IPS DF 6.9 (cell line): ENCODE measurements around the gene PSME3IP1.
A peak's percentile ranks its signal among the peaks of the same experiment; 100 is the strongest.
"Not testable (repeated sequence)": the region's sequence is repeated elsewhere in the genome, so short reads cannot be mapped to it uniquely, and the experiment has no call there.

Experiments
- DNase-seq: peaks from one replicate; pipeline ENCODE4 v3.0.0-alpha.2; 2013; ENCODE audit warnings: low read depth, low spot score
- H3K27ac ChIP-seq: one replicate; pipeline ENCODE4 v1.5.1; 2013; ENCODE audit warnings: low read length, control low read depth
- H3K27me3 ChIP-seq: 2 replicates; pipeline ENCODE4 v1.6.1; 2013; ENCODE audit warnings: mild to moderate bottlenecking, low read length; ENCODE audit not compliant: control insufficient read depth, insufficient read depth
- H3K36me3 ChIP-seq: 2 replicates; pipeline ENCODE4 v1.6.1; 2013; ENCODE audit warnings: low read length; ENCODE audit not compliant: control insufficient read depth, insufficient read depth
- H3K4me1 ChIP-seq: 2 replicates; pipeline ENCODE4 v1.6.1; 2013; ENCODE audit warnings: low read length; ENCODE audit not compliant: control insufficient read depth, insufficient read depth
- H3K4me3 ChIP-seq: 2 replicates; pipeline ENCODE4 v1.5.1; 2013; ENCODE audit warnings: mild to moderate bottlenecking, low read length
- H3K9me3 ChIP-seq: 2 replicates; pipeline ENCODE4 v1.6.1; 2013; ENCODE audit warnings: low read length, inconsistent platforms; ENCODE audit not compliant: control insufficient read depth, insufficient read depth
- WGBS: extraction: QIAGEN DNeasy Blood & Tissue Kit; methylation state at CpG from one replicate; pipeline ENCODE4 v1.1.7; 2013; ENCODE audit warnings: mixed read lengths, missing lambda C conversion rate; ENCODE audit not compliant: insufficient read length, insufficient coverage; 5-methylcytosine and 5-hydroxymethylcytosine counted together

Gene PSME3IP1

DNA sequence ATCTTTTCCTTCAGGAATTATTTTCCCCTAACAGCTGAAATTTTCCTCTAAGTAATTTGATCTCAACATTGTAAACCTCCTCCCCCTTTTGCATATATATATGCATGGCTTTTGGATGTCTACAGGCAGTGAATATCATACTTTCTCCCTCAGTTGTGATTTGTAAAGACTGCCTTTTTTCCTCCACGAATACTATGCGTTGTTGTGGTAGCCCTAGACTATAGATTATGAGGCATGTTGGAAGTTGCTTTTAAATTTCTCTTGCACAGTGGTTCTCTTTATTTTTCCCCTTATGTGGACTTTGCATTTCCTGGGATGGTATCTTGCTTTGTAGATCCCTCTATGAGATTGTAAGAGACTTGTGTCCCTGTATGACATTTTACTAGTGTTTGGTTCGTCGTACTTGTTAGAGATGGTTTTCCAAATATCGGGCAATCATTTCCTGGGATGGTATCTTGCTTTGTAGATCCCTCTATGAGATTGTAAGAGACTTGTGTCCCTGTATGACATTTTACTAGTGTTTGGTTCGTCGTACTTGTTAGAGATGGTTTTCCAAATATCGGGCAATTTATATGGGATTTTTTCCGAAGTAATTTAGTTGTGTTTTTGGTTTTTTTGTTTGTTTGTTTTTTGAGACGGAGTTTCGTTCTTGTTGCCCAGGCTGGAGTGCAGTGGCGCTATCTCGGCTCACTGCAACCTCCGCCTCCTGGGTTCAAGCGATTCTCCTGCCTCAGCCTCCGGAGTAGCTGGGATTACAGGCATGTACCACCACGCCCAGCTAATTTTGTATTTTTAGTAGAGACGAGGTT, 2.3 kb upstream of the PSME3IP1 start:
- WGBS = 100% methylated on average over 2 of the region's 18 CpGs
- H3K9me3 ChIP-seq, DNase-seq, H3K36me3 ChIP-seq, H3K27ac ChIP-seq, H3K4me1 ChIP-seq, H3K27me3 ChIP-seq, H3K4me3 ChIP-seq: not testable (repeated sequence)

DNA sequence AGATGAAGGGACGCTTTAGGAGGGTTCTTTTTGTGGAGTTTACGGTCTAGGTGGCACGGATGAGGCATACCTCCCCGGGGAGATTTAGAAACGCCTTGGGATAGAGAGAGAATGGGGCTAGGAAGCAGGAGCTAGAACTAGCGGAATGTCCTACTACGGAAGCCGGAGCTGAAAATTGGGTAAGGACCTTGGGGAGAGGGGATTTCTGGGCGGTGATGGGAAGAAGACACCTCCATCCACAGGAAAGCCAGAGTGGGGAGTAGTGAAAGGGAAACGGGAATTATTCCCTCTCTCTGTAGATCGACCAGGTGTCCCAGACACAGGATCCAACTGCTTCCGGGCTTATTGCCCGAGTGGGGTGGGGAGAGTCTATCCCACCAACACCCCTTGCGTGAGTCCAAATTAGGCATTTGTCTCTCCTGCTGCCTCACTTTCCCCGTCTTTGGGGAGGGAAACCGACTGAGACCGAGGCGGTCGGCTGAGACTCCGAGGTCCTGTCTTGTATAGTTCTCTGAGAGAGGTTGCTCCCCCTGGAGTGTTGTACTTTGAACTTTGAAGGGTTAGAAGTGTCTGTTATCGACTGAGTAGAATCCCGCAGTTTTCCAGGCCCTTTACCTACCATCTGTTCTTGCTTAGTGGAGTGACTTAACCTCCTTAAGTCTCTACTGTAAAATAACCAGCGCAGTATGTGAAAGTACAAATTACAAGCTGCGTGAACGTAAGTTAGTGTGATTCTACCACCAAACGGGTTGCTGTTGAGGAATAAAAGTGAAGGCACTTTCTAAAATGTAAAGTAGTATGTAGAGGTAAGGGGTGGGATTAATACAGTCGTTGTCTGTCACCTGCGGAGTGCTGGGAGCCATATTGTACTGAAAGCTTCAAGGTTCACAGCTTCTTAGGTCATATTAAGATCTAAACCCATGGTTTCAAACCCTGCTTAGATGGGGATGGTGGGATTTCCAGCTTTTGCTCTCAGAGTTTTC, 1.3 kb upstream of the PSME3IP1 start:
- H3K4me1 ChIP-seq = peaks cover 2% of the 10 kb centered on the region; the same call in 1 of the 2 replicates
- DNase-seq = no peak
- no peak overlapping the region for H3K27ac ChIP-seq
- no CpG with 5 or more reads among the region's 28 CpGs for WGBS
- H3K36me3 ChIP-seq = no peaks in the 10 kb centered on the region
- peak overlapping the region; percentile 73 for H3K4me3 ChIP-seq
- H3K27me3 ChIP-seq = no peaks in the 10 kb centered on the region
- H3K9me3 ChIP-seq = no peaks in the 10 kb centered on the region

DNA sequence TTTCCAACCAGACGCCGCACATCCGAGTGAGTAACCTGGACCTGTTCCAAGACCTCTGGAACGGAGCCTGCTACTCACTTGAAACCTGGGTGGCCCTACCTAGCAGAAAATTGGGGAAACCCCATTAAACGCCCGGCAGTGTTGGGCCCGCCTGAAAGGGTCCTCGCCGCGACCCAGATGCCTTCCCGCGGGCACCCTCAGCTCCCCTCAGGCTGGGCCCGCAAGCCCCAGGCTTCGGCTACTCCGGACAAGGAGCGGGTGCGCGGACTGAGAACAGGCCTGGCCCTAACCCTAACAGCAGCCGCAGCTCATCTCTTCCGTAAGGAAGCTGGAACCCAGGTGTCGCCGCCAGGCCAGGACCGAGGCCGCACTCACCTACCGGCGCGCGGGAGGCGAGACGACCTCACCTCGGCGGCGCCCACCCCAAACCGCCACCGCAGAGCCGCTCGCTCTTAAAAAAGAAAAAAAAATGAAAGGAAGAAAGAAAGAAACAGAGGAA, 344 bp downstream of the PSME3IP1 start:
- DNase-seq = no peak
- H3K4me3 ChIP-seq = peak overlapping the region; percentile 99
- WGBS = no CpG with 5 or more reads among the region's 37 CpGs

DNA sequence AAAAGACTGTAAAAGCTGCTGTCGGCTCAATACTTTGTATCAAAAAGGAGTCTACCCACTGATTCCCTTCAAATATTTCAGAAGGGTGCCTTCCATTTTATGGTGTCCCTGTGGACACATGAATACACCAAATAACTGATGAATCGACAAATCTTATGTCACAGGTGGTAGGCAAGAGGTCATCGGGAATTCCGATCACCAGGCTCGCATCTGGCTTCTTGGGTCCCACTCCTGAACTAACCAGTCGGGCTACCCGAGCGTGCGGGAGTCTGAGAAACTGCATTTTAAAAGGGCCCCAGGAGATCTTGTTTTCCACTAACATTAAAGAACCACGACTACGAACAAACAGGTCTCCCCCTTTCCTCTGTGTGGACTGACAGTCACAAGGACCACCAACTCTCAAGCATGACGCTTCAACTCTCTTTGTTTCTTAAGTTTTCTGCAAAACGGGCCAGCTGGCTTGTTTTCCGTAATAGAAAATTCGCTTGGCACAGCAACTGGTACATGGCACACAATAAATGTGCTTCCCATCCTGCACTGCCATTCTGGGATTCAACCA, 873 bp downstream of the PSME3IP1 start:
- WGBS = no CpG with 5 or more reads among the region's 15 CpGs
- no peak for DNase-seq
- H3K36me3 ChIP-seq = no peaks in the 10 kb centered on the region
- H3K4me1 ChIP-seq = peaks cover 2% of the 10 kb centered on the region; the same call in 1 of the 2 replicates
- H3K27me3 ChIP-seq = no peaks in the 10 kb centered on the region
- no peak overlapping the region for H3K27ac ChIP-seq
- no peaks in the 10 kb centered on the region for H3K9me3 ChIP-seq
- H3K4me3 ChIP-seq = peak overlapping the region; percentile 99

More for the DNA sequence above, 344 bp downstream of the PSME3IP1 start:
- no peaks in the 10 kb centered on the region for H3K36me3 ChIP-seq
- no peaks in the 10 kb centered on the region for H3K9me3 ChIP-seq
- H3K27ac ChIP-seq = no peak overlapping the region
- H3K27me3 ChIP-seq = no peaks in the 10 kb centered on the region
- H3K4me1 ChIP-seq = peaks cover 2% of the 10 kb centered on the region; the same call in 1 of the 2 replicates

DNA sequence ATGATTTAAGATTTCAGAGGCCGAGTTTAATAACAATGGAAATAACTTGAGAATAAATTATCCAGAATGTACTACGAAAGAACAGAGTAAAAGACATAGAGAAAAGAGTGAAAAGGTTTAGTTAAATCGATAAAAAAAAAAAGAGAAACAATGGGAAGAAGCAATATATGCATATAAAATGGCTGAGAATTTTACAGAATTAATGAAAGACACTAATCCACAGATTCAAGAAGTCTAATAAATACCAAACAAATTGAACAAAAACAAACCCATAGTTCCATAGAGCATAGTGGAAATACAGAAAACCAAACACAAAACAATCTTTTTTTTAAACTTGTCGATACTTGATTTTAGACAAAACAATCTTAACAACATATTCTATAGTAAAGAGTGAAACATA, 1.7 kb downstream of the PSME3IP1 start:
- no peaks in the 10 kb centered on the region for H3K36me3 ChIP-seq
- no peak overlapping the region for H3K4me3 ChIP-seq
- peaks cover 2% of the 10 kb centered on the region; the same call in 1 of the 2 replicates for H3K4me1 ChIP-seq
- DNase-seq = no peak
- no peaks in the 10 kb centered on the region for H3K27me3 ChIP-seq
- no peak overlapping the region for H3K27ac ChIP-seq
- no peaks in the 10 kb centered on the region for H3K9me3 ChIP-seq
- 100% methylated on average over 2 of the region's 4 CpGs for WGBS

DNA sequence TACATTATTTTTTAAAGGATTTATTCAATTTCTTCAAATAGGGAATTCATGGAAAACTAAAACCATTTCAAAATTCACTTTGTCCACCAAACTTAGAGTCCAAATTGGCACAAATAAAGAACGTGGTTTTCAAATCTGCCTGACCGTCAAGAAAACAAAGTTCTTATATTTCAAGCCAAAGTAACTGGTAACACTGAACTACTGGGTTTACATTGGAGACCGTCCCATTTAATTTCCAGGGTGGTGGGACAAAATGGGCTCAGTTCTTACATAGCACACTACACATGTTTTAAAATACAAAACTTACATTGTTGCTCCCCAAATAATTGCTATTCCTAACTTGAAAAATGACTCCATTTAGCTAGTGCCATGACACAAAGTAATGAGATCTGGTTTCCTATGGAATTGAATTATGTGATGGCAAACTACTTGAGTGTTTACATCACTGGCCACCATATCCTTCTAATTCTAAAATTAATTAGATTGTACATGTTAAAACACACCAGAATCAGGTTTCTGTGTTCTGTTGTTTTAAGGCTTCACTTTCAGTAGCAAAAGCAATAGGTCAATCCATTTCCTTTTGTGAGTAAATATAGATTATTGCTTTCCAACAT, 6.5 kb downstream of the PSME3IP1 start:
- Histone ChIP-seq H3K27ac (no peak overlapping the region), H3K4me3 (no peak overlapping the region), H3K4me1 (no peaks in the 10 kb centered on the region), H3K36me3 (no peaks in the 10 kb centered on the region), H3K9me3 (no peaks in the 10 kb centered on the region), H3K27me3 (no peaks in the 10 kb centered on the region; the same call in 1 of the 2 replicates)
- no peak for DNase-seq
- no CpG with 5 or more reads among the region's 3 CpGs for WGBS

DNA sequence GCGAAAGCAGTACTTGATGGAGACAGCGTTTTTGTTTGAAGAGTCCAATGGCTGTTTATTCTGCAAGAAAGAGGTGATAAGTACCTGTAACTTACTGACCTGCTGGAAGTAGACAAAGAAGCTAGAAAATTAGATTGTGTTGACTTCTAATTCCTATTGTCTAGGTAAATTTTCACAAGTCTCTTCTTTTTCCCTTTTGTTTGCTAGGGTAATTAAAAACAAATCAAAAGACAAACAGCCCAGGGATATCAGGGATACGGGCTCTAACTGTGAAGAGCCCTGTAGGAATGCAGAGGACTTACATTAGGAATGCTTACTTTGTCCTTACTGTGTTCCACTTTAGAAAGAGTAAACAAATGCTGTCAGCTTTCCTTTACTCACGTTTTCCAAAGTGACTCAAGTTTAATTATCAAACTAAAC, 7.0 kb downstream of the PSME3IP1 start:
- H3K4me3 ChIP-seq = no peak overlapping the region
- H3K36me3 ChIP-seq = no peaks in the 10 kb centered on the region
- no peak overlapping the region for H3K27ac ChIP-seq
- H3K4me1 ChIP-seq = no peaks in the 10 kb centered on the region
- H3K27me3 ChIP-seq = no peaks in the 10 kb centered on the region; the same call in 1 of the 2 replicates
- WGBS = no CpG with 5 or more reads among the region's 4 CpGs
- no peaks in the 10 kb centered on the region for H3K9me3 ChIP-seq
- DNase-seq = no peak

DNA sequence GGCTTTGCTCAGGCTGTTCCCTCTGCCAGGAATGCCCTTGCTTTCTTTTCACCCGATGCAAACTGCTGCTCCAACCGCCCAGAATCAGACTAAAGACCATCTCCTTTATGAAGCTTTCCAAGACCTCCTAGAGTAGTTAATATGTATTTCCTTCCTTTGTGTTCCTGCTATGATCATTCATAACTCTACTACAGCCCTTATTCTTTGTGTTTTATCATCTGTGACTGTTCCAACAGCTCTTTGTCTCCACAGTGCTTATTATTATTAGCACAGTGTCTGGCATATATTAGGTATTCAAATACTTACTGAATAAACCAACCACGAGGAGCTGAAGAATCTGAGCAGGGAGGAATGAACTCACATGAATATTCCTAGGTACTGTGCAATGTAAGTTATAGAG, 7.6 kb downstream of the PSME3IP1 start:
- no peaks in the 10 kb centered on the region for H3K4me1 ChIP-seq
- no peak for DNase-seq
- no peak overlapping the region for H3K27ac ChIP-seq
- H3K36me3 ChIP-seq = 0 out of 2 replicates have a peak, but pooled peaks cover under 1% of the 10 kb centered on the region
- no peaks in the 10 kb centered on the region; the same call in 1 of the 2 replicates for H3K27me3 ChIP-seq
- WGBS = no CpG with 5 or more reads among the region's 3 CpGs
- H3K9me3 ChIP-seq = no peaks in the 10 kb centered on the region
- H3K4me3 ChIP-seq = no peak overlapping the region

DNA sequence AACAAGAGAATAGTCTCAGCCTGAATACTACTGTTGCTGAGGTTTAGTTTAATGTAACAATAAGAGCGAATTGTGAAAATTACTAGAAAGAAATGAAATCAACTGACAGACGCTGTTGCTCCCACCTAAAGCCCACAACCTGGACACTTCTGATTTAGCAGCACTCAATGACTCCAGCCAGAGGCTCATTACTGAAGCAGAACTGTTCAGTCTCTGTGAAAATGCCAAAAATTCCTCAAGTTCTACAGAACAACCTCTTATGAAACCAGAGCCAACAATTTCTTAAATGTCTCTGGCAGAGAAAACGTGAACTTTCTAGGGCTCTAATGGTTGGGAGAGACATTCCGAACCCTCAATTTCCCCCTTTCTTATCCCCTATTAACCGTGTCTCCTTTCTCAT, 9.9 kb downstream of the PSME3IP1 start:
- no peak overlapping the region for H3K4me3 ChIP-seq
- H3K9me3 ChIP-seq = no peaks in the 10 kb centered on the region
- H3K27ac ChIP-seq = no peak overlapping the region
- WGBS = 100% methylated on average over 1 of the region's 5 CpGs
- H3K27me3 ChIP-seq = no peaks in the 10 kb centered on the region; the same call in 1 of the 2 replicates
- peaks cover 12% of the 10 kb centered on the region; the same call in 1 of the 2 replicates for H3K36me3 ChIP-seq
- no peak for DNase-seq
- H3K4me1 ChIP-seq = no peaks in the 10 kb centered on the region
